AG09309 (cell line): ENCODE results near the gene LAGE3.

Experiments
- DNase-seq: peaks from one replicate; pipeline ENCODE4 v3.0.0-alpha.2; 2010; ENCODE audit warnings: low read depth
- H3K4me3 ChIP-seq: 2 replicates; pipeline ENCODE4 v1.5.1; 2011; ENCODE audit warnings: mild to moderate bottlenecking, low read depth, low read length, moderate library complexity; ENCODE audit not compliant: control insufficient read depth
- TF ChIP-seq, protein P1 (sequence below): IDR thresholded peaks from 2 replicates; pipeline ENCODE4 v1.5.1; 2011; ENCODE audit warnings: mild to moderate bottlenecking, low read depth, low read length, inconsistent platforms; ENCODE audit not compliant: insufficient read depth, control insufficient read depth; ENCODE audit errors: missing control alignments

LAGE3 gene

GRCh38 chrX:154487518-154488290 is 8.6 kb upstream of the LAGE3 start:
- no peak overlapping the region for H3K4me3 ChIP-seq
- TF ChIP-seq, protein P1, sequence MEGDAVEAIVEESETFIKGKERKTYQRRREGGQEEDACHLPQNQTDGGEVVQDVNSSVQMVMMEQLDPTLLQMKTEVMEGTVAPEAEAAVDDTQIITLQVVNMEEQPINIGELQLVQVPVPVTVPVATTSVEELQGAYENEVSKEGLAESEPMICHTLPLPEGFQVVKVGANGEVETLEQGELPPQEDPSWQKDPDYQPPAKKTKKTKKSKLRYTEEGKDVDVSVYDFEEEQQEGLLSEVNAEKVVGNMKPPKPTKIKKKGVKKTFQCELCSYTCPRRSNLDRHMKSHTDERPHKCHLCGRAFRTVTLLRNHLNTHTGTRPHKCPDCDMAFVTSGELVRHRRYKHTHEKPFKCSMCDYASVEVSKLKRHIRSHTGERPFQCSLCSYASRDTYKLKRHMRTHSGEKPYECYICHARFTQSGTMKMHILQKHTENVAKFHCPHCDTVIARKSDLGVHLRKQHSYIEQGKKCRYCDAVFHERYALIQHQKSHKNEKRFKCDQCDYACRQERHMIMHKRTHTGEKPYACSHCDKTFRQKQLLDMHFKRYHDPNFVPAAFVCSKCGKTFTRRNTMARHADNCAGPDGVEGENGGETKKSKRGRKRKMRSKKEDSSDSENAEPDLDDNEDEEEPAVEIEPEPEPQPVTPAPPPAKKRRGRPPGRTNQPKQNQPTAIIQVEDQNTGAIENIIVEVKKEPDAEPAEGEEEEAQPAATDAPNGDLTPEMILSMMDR, result no peak
- no peak for DNase-seq

- no peak for DNase-seq
- H3K4me3 ChIP-seq, result peak within 1 kb of the TSS; percentile 56
- TF ChIP-seq, protein P1, result no peak
Observed at GRCh38 chrX:154486396-154487207, 7.5 kb upstream of the LAGE3 start, which contains the start of gene UBL4A. Gene UBL4A, minus strand, starts transcription at chrX:154486615. Its CDS starts 31 bp downstream, at chrX:154486584.

DNA sequence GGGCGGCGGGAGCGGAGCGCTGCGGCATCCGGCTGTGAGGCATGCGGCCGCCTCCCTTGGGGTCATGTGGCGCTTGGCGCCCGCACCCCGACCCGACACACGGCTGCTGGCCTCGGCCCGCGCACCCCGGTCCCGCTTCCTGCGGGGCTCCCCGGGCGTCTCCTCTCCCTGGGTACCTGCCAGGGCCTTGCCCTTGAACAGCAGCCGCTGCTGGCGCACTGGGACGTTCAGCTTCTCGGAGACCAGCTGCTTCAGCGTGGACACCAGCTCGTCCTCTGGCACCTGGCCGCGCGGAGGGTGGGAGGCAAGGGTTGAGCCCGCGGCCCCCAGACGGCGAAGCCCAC is 6.9 kb upstream of the LAGE3 start:
- H3K4me3 ChIP-seq, result peak overlapping the region; percentile 56
- TF ChIP-seq, protein P1, result no peak
- no peak for DNase-seq

- TF ChIP-seq, protein P1, result no peak
- H3K4me3 ChIP-seq, result peak overlapping the region; percentile 56
- no peak for DNase-seq
Observed at GRCh38 chrX:154485150-154486051, 6.3 kb upstream of the LAGE3 start.

GRCh38 chrX:154484255-154485149 is 5.4 kb upstream of the LAGE3 start:
- TF ChIP-seq, protein P1, result no peak
- H3K4me3 ChIP-seq, result no peak overlapping the region
- DNase-seq, result no peak
